DMS53 treated with DMSO at 0.1 percent for 48 hours (cell line): ENCODE measurements around the gene JADE1.
A peak's percentile ranks its signal among the peaks of the same experiment; 100 is the strongest.

Source experiments
- DNase-seq: peaks from one replicate; lab custom pipeline; 2025; ENCODE audit not compliant: unreplicated experiment; lab: John Stamatoyannopoulos, UW

JADE1 gene

DNA sequence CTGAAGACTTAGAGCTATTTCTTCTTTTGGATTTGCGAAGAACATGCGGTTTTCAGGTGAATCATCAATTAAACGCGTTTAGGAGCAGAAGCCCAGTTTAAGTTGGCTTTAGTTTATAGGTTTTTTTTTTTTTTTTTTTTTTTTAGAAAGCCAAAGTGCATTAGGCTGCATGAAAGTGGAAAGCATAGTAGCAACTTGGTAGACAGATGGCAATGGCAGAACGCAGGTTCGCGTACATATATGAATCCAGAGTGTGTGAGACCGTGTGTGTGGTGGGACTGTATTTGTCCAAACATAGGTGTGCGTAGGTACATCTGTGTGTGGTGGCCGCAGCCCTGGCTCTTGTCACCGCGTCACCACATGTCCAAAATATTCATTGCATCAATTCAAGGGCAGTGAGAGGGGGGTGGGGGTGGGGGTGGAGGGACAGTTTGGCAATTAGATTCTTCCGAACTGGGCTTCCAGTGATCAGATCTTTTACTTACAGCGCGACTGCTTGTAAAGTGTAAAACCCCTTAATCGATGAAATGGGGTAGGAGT is 901 bp downstream of the JADE1 start:
- peak; percentile 43 for DNase-seq

DNA sequence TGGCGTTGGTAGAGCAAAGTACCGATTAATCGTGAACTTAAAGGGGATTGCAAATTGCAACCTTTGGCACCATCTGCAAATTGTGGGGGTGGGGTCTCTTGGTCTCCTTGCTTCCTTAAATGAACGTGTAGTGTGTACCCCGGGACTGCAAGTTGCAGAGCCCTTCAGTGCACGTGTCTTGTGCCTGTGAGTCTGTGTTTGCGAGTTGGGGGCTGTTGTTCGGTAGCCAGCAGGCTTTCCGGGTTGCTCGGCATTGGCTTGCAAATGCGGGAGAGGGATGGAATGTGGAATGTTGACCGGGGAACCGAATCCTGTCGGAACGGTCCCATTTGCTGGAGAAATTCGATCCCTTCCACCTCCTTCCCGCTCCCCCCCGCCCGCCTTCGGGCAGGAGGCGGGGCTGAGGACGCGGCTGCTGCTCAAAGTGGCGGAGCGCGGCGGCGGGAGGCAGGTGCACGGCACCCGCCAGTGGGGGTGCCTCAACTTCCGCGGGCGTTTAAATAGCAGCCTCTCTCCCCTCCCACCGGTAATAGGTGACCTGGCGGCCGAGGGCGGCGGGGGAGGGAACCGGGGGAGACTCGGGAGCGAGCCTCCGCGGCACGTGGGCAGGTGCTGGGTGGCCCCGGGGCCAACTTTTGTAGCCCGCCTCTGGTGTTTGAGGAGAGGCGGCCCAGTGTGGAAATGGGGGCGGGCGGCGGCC is 1.5 kb downstream of the JADE1 start:
- peak; percentile 71 for DNase-seq

DNA sequence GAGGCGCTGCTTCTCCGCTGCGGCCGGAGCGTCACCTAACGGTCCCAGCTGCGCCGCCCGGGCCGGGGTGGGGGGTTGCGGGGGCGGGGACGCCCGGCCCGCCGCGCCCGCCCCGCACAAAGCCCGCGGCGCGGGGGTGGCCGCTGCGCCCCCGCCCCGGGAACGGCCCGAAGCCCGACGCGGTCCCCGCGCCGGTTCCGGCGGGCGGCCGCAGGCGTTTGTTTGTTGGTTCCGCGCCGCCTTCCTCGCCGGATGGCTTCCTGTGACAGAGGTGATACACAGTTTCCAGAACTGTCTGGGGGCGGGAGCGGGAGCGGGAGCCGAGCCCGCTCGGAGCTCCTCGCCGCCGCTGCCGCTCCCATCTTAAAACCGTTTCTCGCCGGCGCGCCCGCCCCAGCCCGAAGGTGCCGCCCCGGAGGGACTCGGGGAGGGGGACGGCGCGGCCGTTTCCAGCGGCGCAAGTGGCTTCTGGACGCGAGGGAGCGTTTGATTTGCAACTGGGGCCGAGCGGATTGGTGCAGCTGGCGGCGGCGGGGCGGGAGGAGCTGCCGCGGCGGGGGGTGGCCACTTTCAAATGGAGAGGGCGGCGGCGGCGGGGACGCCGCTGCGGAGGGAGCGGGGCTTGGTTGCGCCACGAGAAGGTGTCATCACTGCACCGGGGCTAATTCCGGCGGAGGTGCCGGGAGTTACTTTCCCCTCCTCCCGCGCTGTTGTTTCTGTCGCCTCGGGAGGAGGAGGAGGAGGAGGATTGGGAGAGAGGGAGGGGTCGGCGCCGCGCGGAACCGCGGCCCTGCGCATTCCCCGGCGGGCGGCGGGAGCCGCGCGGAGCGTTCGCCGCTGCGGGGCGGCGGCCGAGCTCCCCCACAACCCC is 2.3 kb downstream of the JADE1 start:
- peak; percentile 65 for DNase-seq

DNA sequence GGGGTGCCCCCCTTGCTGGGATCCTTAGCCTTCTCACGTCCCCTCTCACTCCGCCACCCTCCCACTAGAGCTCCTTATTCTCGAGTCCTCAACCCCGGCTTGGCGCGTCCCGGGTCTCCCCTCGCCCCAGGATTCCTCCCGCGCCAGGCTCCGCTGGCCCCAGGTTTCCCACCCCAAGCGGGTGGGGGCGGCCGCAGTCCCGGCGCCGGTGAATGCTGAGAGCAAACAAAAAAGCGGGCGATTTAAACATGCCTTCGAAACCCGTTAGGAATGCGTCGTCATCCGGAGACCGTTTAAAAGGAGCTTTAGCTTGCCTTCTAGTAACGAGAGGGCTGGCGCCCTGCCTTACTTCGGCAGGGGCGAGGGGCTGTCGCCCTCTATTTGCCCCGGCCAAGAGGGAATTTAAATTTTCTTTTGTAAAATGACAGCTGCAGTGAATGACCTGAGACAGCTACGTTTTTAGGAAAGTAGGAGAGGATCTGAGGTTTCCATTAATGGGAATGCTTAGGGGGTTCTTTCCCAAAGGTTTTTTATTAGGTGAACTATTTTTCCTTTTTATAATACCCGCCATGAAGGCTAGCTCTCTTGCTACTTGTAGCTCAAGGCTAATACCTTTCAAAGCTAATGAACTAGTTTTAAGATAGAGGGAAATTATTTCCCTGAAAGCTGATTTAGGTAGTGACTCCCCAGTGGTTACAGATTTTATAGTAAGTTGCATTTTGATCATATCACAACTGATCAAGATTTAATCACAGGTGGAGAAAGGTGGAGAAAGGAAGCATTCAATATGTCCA is 3.1 kb downstream of the JADE1 start:
- peak; percentile 3 for DNase-seq

DNA sequence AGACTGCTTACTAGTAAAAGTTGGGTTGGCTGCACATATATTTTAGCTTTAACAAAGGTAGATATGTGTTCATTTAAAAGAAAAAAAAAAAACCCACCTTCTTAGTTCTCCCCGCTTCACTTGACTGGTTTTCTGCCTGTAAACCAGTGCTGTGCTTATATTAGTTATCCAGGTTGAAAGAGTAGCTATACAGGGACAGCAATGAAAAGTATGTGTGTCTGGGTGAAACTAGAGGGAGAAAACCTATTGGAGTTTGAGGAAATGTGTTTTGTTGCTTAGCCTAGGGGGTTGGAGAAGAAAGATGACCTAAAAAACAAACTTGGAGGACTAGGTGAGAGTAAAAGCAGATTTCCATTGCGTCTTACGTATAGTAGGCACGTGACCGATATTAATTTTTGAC is 4.5 kb downstream of the JADE1 start:
- DNase-seq: no peak

DNA sequence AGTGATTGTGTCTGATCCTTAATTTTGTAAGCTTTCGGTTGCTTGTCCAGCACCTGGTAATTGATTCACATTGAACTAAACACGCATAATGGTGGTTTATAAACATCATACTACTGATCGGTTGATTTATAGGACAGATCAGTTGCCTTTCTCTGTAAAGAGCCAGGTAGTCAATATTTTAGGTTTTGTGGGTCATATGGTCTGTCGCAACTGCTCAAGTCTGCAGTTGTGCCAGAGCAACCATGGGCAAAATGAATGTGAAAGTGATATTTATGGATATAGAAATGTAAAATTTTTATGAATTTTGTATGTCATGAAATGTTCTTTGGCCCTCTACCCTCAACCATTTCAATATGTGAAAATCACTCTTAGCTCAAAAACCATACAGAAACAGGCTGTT is 8.9 kb downstream of the JADE1 start:
- no peak for DNase-seq

DNA sequence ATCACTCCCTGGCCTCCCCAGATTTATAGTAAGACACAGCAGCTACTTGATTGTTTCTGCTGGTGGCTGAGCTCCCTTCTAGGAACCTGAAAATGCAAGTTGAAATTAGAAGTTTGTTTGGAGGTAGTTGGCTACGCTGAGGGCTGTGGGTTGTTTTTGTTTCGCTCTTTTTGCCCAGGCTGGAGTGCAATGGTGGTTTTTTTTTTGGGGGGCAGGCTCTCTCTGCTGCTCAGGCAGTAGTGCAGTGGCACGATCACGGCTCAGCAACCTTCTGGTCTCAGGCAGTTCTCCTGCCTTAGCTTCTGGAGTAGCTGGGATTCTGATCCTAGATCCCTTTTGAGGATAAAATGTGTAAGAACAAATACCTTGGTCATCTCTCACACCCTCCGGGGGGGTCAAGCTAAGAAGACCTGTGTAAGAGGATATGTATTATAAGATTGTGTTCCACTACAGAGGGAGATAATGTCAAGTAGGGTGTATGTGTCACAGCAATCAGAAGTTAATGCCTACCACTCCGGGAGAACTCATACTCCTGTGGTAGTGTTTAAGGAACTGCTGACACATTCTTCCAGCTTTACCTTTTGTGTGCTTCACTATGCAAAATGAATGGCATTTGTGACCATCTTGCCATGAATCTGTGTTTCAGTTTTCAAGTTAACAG is 9.7 kb downstream of the JADE1 start:
- DNase-seq: no peak

DNA sequence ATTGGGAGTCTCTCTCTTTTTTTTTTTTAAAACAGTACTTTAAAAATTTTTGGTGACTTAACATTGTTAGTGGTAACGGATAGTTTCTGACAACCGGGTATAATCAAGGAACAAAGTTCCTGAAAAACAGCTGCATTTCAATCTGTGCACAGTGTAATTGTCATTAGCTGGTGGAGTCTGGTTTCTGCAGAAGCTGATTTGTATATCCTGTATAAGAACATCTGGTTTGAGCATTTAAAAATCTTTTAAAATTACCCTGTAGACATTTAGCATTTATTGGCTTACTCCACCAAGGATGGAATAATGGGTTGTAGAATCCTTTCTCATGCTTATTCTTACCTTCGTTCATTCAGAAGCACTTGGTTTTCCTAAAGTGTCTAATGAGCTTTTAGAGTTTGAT is 11.2 kb downstream of the JADE1 start:
- DNase-seq: no peak

DNA sequence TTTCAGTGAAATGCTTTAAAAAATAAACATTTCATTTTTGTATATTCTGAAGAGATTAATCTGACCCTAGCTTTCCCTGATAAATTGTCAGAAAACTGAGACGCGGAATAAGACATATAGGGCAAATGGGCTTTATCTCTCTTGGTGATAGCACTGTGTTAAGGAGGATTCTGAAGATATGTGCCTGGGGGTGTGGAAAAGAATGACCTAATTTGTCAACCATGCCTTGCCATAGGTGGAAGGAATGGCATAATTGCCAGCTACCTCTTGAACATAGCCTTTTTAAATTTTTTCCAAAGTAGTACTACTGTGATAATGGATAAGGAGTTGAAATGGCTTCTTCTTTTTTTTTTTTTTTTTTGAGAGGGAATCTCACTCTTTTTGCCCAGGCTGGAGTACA is 11.7 kb downstream of the JADE1 start:
- DNase-seq: no peak

DNA sequence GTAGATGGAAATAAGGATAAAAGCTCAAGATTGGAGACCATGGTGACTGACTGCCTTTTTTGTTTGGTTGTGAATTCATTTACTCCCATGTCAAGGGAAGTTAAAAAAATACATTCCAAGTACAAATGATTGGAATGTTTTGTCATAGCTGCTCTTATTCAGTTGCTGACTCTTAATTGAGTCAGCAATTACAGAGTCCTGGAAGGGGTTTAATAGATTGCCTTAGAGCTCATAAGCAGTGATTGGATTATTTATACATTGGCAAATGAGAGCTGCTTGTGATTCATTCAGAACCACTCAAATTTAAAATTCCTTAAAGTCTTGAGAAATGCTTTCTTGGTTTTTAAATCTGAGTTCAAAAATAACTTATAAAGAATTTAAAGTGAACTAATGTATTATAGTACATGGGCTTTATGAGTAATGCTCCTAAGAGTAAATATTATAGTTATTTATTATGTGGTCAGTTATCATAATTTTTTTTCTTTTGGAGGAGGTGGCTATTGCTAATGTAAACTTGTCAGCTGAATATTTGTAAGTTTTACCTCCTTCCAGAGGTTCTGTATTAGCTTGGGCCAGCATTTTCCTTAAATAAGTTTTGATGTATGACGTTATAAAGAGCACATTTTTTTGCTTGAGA is 13.6 kb downstream of the JADE1 start:
- DNase-seq: no peak

DNA sequence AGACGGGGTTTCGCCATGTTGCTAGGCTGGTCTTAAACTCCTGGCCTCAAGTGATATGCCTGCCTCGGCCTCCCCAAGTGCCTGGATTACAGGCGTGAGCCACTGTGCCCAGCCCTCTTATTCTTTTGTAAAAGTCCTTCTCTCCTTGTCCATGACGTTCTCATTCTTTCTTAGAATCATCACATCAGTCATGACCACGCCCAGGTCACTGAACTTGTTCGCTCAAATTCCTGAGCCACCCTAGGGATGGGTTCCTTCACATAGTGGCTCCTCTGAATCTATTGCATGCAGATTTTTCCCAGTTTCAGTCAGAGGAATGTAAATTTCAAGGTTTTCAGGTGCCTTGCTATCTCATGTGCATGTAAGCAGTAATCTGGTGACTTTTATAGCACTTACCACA is 15.7 kb downstream of the JADE1 start:
- no peak for DNase-seq

DNA sequence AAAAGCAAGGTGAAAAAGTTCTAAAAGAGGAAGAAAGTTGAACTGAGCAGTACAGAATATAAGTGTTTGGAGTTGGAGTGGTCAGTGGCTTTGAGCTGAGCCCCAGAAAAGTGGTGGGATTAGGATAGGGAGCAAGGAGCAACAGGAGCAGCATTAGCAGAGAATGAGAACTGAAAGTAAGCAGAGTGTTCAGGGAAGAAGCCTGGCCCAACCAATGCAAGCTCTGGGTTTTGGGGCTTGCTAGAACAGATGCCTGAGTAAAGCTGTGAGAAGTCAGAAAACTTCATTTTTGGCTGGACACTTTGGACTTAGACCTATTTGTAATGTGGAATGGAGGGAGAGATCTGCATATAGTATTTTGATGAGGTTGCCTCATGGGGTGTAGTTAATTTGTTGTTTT is 17.8 kb downstream of the JADE1 start:
- DNase-seq: no peak

DNA sequence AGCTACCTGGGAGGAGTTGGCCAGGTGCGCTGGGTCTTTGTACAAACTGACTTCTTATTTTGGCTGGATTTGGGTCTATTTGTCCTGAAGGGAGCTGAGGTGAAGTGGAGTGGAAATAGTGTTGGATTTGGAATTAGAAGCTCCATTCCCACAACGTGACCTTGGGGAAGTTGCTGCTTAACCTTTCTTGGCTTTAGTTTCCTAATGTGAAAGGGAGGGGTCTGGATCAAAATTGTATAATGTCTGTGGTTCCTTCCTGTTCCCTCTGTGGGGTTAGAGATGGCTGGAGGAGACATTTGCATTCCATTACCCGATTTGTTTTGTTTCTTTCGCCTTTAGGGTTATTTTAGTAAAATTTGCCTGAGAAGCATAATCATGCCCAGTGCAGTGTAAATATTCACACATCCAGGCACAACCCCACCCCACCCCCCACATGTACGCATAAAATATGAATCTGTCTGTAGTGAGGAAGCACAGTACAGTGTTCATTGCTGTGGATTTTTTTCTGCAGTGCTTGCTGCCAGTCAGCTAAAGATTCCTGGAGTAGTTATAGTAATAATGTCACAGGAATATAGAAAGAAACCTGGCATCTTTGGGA is 21.5 kb downstream of the JADE1 start:
- no peak for DNase-seq

DNA sequence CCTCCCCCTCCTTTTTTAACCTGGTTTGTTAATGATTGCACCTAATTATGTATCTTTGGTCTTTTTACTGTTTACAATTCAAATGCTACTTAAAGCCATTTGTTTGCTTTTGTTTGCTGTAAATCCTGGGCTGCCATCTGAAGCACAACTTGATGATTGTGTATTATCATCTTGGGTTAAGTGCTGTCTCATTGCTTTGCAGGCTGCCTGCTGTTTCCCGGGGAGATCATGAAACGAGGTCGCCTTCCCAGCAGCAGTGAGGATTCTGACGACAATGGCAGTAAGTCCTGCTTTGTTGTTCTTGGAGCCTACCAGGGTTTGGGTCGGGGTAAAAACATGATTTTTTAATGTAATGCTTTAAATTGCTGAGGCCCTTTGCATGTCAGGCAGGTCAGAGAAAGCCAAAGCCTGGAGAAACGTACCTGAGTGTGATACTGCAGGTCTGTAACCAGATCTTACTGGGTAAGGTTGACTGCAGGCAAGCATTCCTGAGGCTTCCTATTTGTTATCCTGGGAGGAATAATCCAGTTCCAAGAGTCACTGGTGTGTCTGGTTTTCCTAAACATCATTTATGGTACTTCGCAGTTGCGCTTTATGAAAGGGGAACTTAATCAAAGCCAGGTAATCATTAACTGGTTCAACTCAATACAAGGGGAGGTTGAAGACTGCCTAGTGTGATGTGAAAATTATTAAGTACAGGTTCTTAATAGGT is 22.2 kb downstream of the JADE1 start:
- DNase-seq: peak; percentile 62

DNA sequence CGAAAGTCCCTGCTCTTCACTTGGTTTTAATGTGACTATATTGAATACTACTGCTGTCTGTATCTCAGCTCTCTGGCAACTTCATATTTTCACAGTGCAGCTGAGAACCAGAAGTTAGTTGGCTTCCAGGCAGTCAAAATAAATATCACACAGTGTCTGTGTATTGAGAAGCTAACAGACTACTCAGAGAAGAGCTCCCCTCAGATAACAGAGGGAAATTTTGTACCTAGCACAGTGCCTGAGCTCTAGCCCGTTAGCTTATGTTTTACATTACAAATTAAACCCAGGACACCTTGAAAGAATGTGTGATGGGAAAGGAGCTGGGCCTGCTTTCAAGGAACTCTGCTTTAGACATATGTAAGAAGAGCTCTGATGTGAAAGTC is 22.7 kb downstream of the JADE1 start:
- DNase-seq: no peak

DNA sequence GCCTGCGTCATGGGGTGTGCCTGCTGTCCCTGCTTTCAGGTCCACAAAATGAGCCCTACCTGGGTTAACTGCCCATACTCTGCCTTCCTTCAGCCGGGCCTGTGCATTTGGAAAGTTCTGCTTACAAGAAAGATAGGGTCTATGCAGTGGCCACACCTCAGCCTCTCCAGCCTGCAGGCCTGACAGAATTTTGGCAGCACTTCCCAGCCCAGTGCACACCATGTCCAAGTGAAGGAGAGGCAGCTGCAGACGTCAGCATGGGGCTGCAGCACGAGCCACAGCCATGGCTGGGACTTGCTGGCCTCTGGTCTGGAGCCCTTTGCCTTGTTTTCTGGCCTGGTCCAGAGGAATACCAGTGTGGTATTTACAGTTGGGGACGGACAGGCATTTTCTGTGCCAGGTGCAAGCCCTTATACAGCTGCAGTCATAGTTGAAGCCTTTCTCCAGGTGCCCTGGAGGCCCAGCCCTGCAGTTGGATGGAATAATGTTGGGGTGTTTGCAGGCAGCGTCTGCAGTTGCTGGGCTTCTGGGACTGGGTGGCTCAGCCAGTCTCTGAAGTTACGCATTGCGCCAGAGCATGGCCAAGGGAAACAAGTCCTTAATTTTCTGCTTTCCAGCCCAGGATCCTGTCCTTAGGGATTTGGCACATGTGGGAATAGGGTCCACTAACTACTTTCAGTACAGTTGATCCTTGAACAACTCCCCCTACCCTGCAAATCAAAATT is 26.2 kb downstream of the JADE1 start:
- DNase-seq: no peak

DNA sequence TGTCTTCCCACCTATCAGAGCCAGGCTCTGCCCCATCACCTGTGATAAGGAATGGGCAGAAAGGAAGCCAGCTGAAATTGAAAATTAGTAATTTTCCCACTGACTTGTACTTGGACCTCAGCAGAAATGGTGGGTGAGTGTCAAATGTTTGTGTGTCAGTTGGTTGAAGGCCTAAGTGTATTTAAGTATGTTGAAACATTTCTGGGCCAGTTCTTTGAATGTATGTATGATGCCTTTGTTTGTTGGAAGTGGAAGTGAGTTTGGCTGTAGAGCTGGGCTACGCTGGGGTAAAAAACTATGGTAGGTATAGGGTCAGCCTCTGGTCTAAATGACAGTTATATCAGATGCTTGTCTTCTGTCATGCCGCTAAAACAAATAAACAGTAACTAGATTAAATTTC is 27.7 kb downstream of the JADE1 start:
- DNase-seq: no peak

DNA sequence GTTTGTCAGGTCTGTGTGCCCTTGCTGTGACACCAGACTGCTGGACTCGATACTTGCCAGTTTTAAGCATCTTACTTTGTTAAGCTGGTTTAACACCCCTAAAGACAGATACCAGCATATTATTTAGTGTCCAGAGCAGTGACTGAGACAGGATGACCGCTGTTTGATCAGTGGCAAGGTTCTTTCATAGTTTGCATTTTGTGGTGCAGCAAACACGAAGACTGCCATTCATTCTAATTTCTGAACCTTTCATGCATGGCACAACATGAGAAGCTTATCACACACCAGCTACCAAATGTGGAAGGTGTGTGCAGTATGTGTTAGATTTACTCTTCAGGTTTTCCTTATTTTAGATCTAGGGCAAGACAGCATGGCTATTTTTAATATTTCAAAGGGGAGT is 28.2 kb downstream of the JADE1 start:
- DNase-seq: no peak
